Subcutaneous abdominal adipose tissue (tissue), 5 donors: ENCODE measurements around the gene TFAP2D.

Experiments used
- H3K27ac ChIP-seq: one replicate; pipeline ENCODE4 v1.7.0; 2013; ENCODE audit warnings: low read depth, mild to moderate bottlenecking, inconsistent platforms, low read length, moderate library complexity
- H3K27me3 ChIP-seq, 5 donors: one replicate each; pipeline ENCODE4 v1.7.0; 2013; ENCODE audit warnings: low read length in 5 of 5, inconsistent platforms in 1 of 5; ENCODE audit not compliant: control insufficient read depth in 5 of 5, insufficient read depth in 4 of 5
- H3K36me3 ChIP-seq, 5 donors: one replicate each; pipeline ENCODE4 v1.7.0; 2013; ENCODE audit warnings: low read length in 5 of 5; ENCODE audit not compliant: control insufficient read depth in 5 of 5, insufficient read depth in 5 of 5
- H3K4me1 ChIP-seq, 5 donors: one replicate each; pipeline ENCODE4 v1.7.0; 2013; ENCODE audit warnings: low read length in 5 of 5, mild to moderate bottlenecking in 3 of 5, moderate library complexity in 1 of 5; ENCODE audit not compliant: control insufficient read depth in 5 of 5, insufficient read depth in 5 of 5
- H3K4me3 ChIP-seq, 5 donors: one replicate each; pipeline ENCODE4 v1.7.0; 2013; ENCODE audit warnings: low read length in 5 of 5, low read depth in 1 of 5
- H3K9ac ChIP-seq, 5 donors: one replicate each; pipeline ENCODE4 v1.7.0; 2013; ENCODE audit warnings: low read length in 5 of 5, mild to moderate bottlenecking in 4 of 5, moderate library complexity in 3 of 5
- H3K9me3 ChIP-seq, 5 donors: one replicate each; pipeline ENCODE4 v1.7.0; 2013; ENCODE audit warnings: low read length in 5 of 5; ENCODE audit not compliant: control insufficient read depth in 5 of 5
- donor health status: healthy.
- donor health status: healthy.
- donor health status: healthy.
- donor health status: healthy.
- donor health status: healthy.

The TFAP2D gene

GRCh38 chr6:50718566-50718965, 5.2 kb downstream of the TFAP2D start:
- peaks cover 38 to 61% (median 42%) of the 10 kb centered on the region in 5 donors for H3K27me3 ChIP-seq

GRCh38 chr6:50720623-50721022, 7.3 kb downstream of the TFAP2D start:
- no peaks in the 10 kb centered on the region for H3K9me3 ChIP-seq
- no peaks in the 10 kb centered on the region for H3K36me3 ChIP-seq
- no peaks in the 10 kb centered on the region for H3K4me1 ChIP-seq
- H3K27me3 ChIP-seq, result peaks cover 34 to 62% (median 44%) of the 10 kb centered on the region in 5 donors
- no peak overlapping the region for H3K9ac ChIP-seq
- H3K27ac ChIP-seq, result no peak overlapping the region
- no peak overlapping the region for H3K4me3 ChIP-seq

More at GRCh38 chr6:50718566-50718965, 5.2 kb downstream of the TFAP2D start:
- Histone ChIP-seq H3K27ac (no peak overlapping the region), H3K9ac (no peak overlapping the region), H3K4me1 (peaks cover 0 to 4% (median 0%) of the 10 kb centered on the region in 5 donors), H3K4me3 (no peak overlapping the region), H3K9me3 (no peaks in the 10 kb centered on the region), H3K36me3 (no peaks in the 10 kb centered on the region)

- Histone ChIP-seq H3K36me3 (no peaks in the 10 kb centered on the region), H3K9me3 (no peaks in the 10 kb centered on the region), H3K9ac (no peak overlapping the region), H3K4me1 (no peaks in the 10 kb centered on the region), H3K4me3 (no peak overlapping the region), H3K27me3 (peaks cover 25 to 55% (median 39%) of the 10 kb centered on the region in 5 donors), H3K27ac (no peak overlapping the region)
These were observed 8.7 kb downstream of the TFAP2D start for GRCh38 chr6:50721978-50722377.

- H3K4me1 ChIP-seq, result no peaks in the 10 kb centered on the region
- no peaks in the 10 kb centered on the region for H3K36me3 ChIP-seq
- H3K9ac ChIP-seq, result no peak overlapping the region
- peaks cover 25 to 51% (median 38%) of the 10 kb centered on the region in 5 donors for H3K27me3 ChIP-seq
- no peak overlapping the region for H3K27ac ChIP-seq
- no peak overlapping the region for H3K4me3 ChIP-seq
- H3K9me3 ChIP-seq, result no peaks in the 10 kb centered on the region
These were observed 9.7 kb downstream of the TFAP2D start for GRCh38 chr6:50722829-50723554.

- Histone ChIP-seq H3K4me1 (no peaks in the 10 kb centered on the region), H3K27ac (no peak overlapping the region), H3K36me3 (no peaks in the 10 kb centered on the region), H3K9ac (no peak overlapping the region), H3K27me3 (peaks cover 25 to 47% (median 37%) of the 10 kb centered on the region in 5 donors), H3K9me3 (no peaks in the 10 kb centered on the region), H3K4me3 (no peak overlapping the region)
These were observed 11.2 kb downstream of the TFAP2D start for GRCh38 chr6:50724381-50725124.

- no peak overlapping the region for H3K4me3 ChIP-seq
- H3K27ac ChIP-seq, result no peak overlapping the region
- H3K9ac ChIP-seq, result no peak overlapping the region
- no peaks in the 10 kb centered on the region for H3K27me3 ChIP-seq
- no peaks in the 10 kb centered on the region for H3K4me1 ChIP-seq
- no peaks in the 10 kb centered on the region for H3K36me3 ChIP-seq
- no peaks in the 10 kb centered on the region for H3K9me3 ChIP-seq
These were observed 21.2 kb downstream of the TFAP2D start for GRCh38 chr6:50734488-50734887.

- Histone ChIP-seq H3K9me3 (no peaks in the 10 kb centered on the region), H3K9ac (no peak overlapping the region), H3K4me1 (no peaks in the 10 kb centered on the region), H3K36me3 (no peaks in the 10 kb centered on the region), H3K27ac (no peak overlapping the region), H3K4me3 (no peak overlapping the region), H3K27me3 (no peaks in the 10 kb centered on the region)
These were observed 28.8 kb downstream of the TFAP2D start for GRCh38 chr6:50742161-50742560.

GRCh38 chr6:50744976-50745375, 31.6 kb downstream of the TFAP2D start:
- no peaks in the 10 kb centered on the region for H3K9me3 ChIP-seq
- no peak overlapping the region for H3K9ac ChIP-seq
- H3K27me3 ChIP-seq, result no peaks in the 10 kb centered on the region
- no peak overlapping the region for H3K4me3 ChIP-seq
- no peaks in the 10 kb centered on the region for H3K4me1 ChIP-seq
- H3K27ac ChIP-seq, result no peak overlapping the region
- H3K36me3 ChIP-seq, result no peaks in the 10 kb centered on the region

GRCh38 chr6:50762798-50763197, 49.5 kb downstream of the TFAP2D start:
- peaks cover 0 to 3% (median 0%) of the 10 kb centered on the region in 5 donors for H3K9me3 ChIP-seq
- no peak overlapping the region for H3K9ac ChIP-seq
- no peak overlapping the region for H3K27ac ChIP-seq
- H3K27me3 ChIP-seq, result no peaks in the 10 kb centered on the region
- no peaks in the 10 kb centered on the region for H3K4me1 ChIP-seq
- no peaks in the 10 kb centered on the region for H3K36me3 ChIP-seq
- H3K4me3 ChIP-seq, result no peak overlapping the region

- no peaks in the 10 kb centered on the region for H3K27me3 ChIP-seq
- no peak overlapping the region for H3K27ac ChIP-seq
- no peaks in the 10 kb centered on the region for H3K36me3 ChIP-seq
- no peaks in the 10 kb centered on the region for H3K4me1 ChIP-seq
- H3K9ac ChIP-seq, result no peak overlapping the region
- H3K4me3 ChIP-seq, result no peak overlapping the region
- H3K9me3 ChIP-seq, result no peaks in the 10 kb centered on the region
These were observed 65.4 kb downstream of the TFAP2D start for GRCh38 chr6:50778696-50779095.
